B cell (primary cell): Measurements from ENCODE around the gene ARFGAP1.

Experiments used
- EZH2 ChIP-seq: IDR thresholded peaks from 2 replicates; pipeline ENCODE4 v1.6.1; 2012; ENCODE audit warnings: borderline replicate concordance, low read depth, mild to moderate bottlenecking, moderate library complexity, low read length; ENCODE audit not compliant: insufficient read depth, poor library complexity, severe bottlenecking
- TF ChIP-seq, protein P1 (sequence below): fragments of 200-600 bp; IDR thresholded peaks from one replicate; pipeline ENCODE4 v1.8.0; 2022; ENCODE audit warnings: antibody characterized with exemption, mild to moderate bottlenecking

DNA sequence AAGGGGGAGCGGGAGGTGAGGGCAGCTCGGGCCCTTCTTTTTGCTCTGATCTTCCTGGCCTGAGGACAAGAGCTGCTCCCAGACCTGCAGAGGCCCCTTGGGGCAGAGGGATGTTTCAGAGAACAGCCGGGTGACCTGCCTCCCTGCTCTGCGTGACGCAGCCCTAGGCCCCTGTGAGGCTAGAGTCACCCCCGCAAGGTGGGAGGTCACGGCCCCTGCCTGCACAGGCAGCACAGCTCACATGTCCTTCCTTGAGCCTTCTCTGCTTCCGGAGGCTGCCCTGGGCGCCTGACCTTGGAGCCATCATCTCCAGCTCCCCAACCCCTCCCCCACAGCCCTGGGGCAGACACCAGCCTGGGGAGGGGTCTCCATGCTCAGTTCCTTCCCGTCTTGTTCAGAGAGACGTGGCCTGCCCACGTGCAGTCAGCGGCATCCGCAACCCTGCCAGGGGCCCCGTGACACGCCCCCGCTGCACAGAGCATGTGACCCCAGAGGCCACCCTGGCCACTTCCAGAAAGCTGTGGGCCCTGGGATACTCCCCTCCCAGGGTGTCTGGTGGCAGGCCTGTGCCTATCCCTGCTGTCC is 37.1 kb upstream of the ARFGAP1 start, which contains the start of gene BIRC7:
- TF ChIP-seq, protein P1, sequence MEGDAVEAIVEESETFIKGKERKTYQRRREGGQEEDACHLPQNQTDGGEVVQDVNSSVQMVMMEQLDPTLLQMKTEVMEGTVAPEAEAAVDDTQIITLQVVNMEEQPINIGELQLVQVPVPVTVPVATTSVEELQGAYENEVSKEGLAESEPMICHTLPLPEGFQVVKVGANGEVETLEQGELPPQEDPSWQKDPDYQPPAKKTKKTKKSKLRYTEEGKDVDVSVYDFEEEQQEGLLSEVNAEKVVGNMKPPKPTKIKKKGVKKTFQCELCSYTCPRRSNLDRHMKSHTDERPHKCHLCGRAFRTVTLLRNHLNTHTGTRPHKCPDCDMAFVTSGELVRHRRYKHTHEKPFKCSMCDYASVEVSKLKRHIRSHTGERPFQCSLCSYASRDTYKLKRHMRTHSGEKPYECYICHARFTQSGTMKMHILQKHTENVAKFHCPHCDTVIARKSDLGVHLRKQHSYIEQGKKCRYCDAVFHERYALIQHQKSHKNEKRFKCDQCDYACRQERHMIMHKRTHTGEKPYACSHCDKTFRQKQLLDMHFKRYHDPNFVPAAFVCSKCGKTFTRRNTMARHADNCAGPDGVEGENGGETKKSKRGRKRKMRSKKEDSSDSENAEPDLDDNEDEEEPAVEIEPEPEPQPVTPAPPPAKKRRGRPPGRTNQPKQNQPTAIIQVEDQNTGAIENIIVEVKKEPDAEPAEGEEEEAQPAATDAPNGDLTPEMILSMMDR = no peak
- TF ChIP-seq EZH2 = no peak
